Endothelial cell of umbilical vein (primary cell): Measurements from ENCODE around the gene KCNQ5.

Experiments used
- EZH2 ChIP-seq: IDR thresholded peaks from 2 replicates; pipeline ENCODE4 v1.6.1; 2012; ENCODE audit warnings: borderline replicate concordance, low read depth, mild to moderate bottlenecking, moderate library complexity, low read length, inconsistent platforms; ENCODE audit not compliant: severe bottlenecking
- POLR2A ChIP-seq: IDR thresholded peaks from 2 replicates; pipeline ENCODE4 v1.6.1; 2012; ENCODE audit warnings: low read depth, mild to moderate bottlenecking, control low read depth, low read length

DNA sequence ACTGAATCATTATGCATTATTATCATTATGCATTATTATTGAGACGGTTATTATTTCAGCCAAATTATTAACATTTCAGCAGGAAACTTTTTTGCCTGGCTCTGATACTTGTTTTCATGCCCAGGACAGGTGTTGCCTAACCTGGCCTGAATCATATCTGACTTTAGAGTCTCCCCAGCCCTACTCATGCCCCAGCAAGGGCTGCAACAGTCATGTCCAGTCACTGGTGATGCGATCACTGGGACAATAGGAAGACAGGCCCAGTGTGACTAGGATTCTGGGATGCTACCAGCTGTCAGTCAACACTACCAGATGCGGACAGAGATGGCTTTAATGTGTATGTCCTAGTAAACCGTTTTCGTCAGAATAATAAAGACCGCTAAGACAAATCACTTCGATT lies 318.4 kb downstream of the KCNQ5 start:
- TF ChIP-seq POLR2A (no peak), EZH2 (no peak)
